Renal cortical epithelial cell (primary cell): ENCODE results near the gene ABHD2. TPM values are rescaled to one million over a fixed set of nuclear protein-coding genes. Genes with fewer than 3 reads are reported as not detected.
A peak's percentile ranks its signal among the peaks of the same experiment; 100 is the strongest.
"Not testable (repeated sequence)": the region's sequence is repeated elsewhere in the genome, so short reads cannot be mapped to it uniquely, and the experiment has no call there.

ENCODE experiments used
- DNase-seq: peaks from one replicate; pipeline ENCODE4 v3.0.0-alpha.2; 2011; ENCODE audit warnings: low read depth
- total RNA-seq: library from RNA; depleted of rRNA; stranded (reverse); fragments of >200 nt; gene quantifications from 2 replicates; pipeline ENCODE4 v1.2.3, GENCODE V29; 2014

The ABHD2 gene
- total RNA-seq, 1 donor from 2014 or later = 82.1 TPM

DNA sequence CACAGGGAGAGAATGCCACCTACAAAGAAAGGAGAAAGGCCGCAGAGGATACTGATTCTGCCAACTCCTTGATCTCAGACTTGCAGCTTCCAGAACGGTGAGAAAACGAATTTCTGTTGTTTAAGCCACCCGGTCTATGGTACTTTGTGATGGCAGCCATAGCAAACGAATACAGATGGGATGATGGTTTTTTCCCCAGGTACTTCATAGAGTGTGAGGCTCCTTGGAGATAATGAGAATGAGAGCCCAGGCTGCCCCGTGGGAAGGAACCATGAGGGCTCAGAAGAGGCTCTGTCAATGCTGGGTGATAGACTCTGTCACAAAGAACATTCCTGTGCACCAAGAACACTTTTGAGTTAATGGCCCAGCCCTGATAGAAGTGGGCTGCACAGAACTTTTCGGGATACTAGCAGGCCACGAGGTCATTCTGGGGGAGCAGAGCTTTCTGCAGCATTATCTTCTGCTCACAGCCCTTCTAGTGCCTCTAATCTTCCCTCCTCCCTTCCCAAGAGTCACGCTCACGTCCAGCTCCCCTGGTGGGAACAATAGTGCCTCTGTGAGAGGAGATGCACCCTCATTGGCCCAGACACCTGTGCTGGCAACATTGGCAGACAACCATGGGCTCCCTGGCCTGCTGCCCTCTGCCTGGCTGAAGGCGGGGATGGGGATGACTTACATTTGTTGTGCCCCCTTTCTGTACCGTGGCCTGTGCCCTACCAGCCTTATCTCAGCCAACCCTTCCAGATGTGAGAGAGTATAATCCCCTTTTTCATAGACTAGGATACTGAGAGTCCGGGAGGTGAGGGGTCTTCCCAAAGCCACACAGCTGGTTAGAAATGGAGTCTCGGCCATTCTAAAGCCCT lies 138.3 kb downstream of the ABHD2 start:
- no peak for DNase-seq

DNA sequence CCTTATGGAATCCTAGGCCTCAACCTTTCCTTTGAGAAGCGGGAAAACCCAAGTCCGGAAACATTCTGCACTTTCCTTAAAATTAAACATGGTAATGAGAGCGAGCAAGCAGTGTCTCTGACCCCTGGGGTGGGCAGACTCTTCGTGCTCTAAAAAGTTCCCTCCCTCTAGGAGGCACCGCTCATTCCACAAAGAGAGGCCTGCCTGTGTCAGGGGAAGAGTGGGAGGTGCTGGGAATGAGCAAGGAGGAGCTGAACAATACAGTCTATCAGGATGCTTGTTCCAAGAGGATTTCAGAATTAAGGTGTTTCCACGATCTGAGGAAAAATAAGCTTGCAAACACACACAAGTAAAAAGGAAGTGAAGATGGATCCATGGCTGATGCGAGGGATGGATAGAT lies 139.2 kb downstream of the ABHD2 start:
- DNase-seq = no peak

DNA sequence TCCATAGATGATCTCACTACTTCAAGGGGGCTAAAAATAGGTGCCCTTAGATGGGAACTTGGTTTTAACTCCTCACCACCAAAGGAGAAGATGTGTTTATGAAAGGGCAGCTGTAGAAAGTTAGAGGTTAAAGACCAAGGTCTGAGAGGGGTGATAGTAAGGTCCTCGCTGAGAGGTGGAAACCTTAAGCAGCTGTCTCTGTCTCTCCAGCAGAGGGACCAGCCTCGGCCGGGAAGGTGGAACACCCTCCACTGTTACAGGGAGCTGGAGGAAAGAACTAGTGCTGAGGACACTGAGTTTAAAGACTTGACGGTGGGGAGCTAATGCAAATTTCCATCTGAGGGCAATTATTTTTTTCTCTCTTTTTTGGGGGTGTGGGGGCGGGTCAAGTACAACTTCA lies 142.0 kb downstream of the ABHD2 start:
- DNase-seq = no peak

DNA sequence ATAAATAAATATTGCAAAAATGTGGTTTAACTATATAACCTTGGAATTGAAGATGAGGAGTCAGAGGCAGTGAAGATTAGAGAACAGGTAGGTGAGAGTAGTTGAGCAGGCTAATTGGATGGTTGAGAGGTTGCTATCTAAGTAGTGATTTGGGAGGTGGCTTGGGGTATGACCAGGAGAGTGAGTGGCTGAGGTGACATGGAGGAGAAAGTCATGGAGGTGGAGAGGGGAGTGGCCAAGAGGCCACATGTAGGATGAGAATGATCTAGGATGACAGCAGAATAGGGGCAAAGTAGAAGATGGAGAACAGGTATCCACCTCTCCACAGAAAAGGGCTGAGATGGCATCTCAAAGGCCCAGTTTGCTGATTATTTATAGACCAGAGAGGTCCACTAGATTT lies 143.6 kb downstream of the ABHD2 start:
- DNase-seq = no peak

DNA sequence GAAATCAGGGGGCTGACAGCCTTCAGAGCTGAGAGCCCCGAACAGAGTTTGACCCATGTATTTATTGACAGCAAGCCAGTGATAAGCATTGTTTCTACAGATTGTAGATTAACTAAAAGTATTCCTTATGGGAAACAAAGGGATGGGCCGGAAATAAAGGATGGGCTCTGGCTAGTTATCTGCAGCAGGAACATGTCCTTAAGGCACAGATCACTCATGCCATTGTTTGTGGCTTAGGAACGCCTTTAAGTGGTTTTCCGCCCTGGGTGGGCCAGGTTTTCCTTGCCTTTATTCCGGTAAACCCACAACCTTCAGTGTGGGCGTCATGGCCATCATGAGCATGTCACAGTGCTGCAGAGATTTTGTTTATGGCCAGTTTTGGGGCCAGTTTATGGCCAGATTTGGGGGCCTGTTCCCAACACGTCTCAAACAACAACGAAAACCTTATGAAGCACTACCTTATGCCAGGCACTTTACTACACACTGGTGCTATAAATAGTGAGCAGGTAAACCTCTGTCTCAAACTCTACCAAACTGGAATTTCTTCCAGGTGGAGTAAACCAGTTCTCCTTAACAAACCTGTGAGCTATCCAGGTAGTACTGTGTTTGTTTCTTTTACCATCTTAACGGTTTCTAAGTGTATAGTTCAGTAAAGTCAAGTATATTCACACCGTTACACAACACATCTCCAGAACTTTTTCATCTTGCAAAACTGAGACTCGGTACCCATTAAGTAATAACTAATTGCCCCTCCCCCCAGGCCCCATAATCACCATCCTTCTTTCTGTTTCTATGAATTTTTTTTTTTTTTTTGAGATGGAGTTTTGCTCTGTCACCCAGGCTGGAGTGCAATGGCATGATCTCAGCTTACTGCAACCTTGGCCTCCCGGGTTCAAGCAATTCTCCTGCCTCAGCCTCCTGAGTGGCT lies 151.9 kb downstream of the ABHD2 start:
- not testable (repeated sequence) for DNase-seq

DNA sequence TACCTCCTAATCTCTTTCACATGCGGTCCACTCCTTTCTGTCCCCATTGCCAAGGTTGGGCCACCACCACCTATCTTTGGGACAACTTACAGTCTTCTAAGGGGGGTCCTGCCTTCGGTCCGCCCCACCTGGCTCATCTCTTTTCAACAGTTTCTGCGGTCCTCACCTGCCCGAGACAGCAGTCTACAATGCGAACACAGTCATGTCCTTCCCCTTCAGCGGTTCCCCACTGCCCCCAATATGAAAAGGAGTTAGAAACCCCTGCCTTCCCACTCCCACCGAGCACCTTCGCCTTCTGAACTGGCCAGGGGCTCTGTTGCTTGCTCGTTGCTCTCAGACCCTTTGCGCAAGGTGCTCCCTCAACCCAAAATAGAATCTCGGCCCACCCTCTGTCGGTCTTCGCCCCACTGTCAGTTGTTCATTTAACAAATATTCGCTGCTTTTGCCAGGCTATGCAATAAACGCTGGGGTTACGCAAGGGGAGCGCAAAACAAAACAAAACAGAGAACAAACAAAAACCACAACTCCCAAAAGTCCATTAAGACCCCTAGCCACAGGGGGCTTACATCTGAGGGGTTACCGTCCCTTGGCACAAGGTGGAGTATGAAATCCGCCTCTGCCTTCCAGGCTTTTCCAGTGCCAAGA lies 154.9 kb downstream of the ABHD2 start:
- no peak for DNase-seq

DNA sequence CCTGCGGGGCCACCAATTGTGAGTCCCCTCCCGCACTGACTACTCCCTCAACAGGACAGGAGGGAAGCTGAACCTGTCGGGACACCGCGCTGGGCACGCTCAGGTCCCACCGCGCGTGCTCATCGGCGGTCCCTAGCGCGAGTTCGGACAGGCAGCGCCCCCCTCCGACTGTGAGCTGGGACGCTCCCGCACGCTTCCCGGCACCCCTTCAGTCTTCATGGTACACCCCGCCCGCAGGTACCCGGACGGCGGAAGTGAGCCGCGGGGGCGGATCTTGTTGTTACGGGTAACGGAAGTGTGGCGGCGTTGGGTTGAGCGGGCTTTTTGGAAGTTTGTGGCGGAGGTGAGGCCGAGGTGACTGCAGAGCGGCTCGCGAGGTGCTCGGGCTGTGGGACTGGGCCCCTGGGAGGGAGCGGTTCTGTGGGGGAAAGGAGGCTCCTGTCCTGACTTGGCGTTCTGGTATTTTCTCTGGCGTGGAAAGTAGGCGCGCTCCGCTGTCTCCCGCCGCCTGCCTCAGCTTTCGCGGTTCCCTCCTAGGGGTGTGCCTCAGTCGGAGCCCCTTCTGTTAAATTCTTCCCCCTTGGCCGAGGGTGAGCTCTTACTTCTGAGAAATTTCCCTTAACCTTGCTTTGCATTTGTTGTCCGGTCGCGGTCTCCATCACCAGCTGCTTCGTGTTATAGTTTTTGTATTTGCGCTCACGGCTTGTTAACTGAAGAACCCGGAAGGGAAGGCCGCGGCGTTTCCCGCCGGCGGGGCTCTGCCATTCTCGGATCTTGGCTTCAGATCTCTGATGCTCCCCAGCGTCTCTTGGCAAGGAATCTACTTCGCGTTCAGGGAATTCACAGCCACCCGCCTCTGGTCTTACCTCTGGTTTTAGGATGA lies 155.7 kb downstream of the ABHD2 start, which contains the start of gene FANCI:
Gene FANCI, plus strand, starts transcription at position 289 of the 883 bp plus-strand sequence. CDS start 3,669 bp downstream, outside the sequence.
- DNase-seq = peak; percentile 83

DNA sequence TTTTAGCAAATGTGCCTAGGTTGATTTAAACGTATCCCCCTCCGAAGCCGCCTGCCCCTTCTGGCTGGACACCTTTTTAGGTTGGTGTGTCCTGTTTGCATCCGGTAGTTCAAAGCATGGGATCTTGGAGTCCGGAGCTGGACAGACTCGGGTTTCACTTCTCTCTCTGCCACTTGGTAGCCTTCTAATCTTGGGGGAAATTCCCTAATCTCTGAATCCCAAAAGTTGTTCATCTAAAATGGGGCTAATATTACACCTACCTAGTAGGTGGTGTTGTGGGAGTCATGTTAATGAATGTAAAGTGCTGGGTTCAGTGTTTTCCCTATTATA lies 156.3 kb downstream of the ABHD2 start:
- DNase-seq = peak; percentile 16

DNA sequence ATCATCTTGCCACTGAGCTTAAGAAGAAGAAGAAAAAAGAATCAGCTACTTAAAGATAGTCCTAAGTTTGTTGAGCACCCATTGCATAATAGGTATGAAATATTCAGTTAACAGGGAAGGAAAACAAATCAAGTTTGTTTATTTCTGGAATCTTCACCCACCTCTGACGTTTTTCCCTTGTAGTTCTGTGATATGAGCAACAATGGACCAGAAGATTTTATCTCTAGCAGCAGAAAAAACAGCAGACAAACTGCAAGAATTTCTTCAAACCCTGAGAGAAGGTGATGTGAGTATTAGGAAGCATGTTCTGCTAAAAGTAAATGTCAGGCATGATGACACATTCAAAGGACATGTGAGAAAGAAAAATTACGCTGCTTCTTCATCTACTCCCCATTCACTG lies 159.2 kb downstream of the ABHD2 start:
- no peak for DNase-seq

DNA sequence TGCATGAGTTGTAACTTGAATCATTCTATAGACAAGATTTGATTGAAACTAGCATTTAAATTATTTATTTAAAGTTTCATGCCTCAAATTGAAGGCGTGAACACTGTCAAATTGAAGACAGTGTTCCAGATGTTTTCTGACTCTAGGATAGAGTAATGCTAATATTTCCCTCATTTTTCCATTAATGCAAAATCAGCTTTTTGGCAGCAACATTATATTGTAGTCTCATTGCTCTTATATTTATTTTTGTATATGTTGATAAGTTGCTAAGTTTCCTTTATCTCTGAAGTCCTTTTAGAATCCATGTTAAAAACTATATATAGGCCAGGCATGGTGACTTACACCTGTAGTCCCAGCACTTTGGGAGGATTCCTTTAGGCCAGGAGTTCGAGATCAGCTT lies 160.3 kb downstream of the ABHD2 start:
- DNase-seq = no peak

DNA sequence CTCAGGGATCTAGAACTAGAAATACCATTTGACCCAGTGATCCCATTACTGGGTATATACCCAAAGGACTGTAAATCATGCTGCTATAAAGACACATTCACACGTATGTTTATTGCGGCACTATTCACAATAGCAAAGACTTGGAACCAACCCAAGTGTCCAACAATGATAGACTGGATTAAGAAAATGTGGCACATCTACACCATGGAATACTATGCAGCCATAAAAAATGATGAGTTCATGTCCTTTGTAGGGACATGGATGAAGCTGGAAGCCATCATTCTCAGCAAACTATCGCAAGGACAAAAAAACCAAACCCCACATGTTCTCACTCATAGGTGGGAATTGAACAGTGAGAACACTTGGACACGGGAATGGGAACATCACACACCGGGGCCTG lies 161.9 kb downstream of the ABHD2 start:
- DNase-seq = not testable (repeated sequence)

Other genes with a start within 250 kb of the ABHD2 start
- gene HAPLN3, start 192.9 kb upstream of the ABHD2 start, total RNA-seq = 4.7 and 6.6 TPM in 2 replicates
- 66.0 and 71.6 TPM in 2 replicates for gene MFGE8, start 175.1 kb upstream of the ABHD2 start, total RNA-seq
- not detected in 2 replicates for gene RLBP1, start 133.1 kb downstream of the ABHD2 start, total RNA-seq
- 7.4 and 32.1 TPM in 2 replicates for gene FANCI, start 155.5 kb downstream of the ABHD2 start, total RNA-seq
- gene POLG, start 246.4 kb downstream of the ABHD2 start, total RNA-seq = 90.6 and 105 TPM in 2 replicates